Kidney (tissue), 14 donors: ENCODE measurements around the gene PIANP. TPM values are rescaled to one million over a fixed set of nuclear protein-coding genes. Genes with fewer than 3 reads are reported as not detected.
A peak's percentile ranks its signal among the peaks of the same experiment; 100 is the strongest.

Source experiments
- DNase-seq, 5 donors: peaks; one replicate each; pipeline ENCODE4 v3.0.0-alpha.2; 2013 to 2020
- FAIRE-seq: peaks from 2 replicates; lab custom pipeline; 2012; peaks lifted over from hg19 to GRCh38; lab: Jason Lieb, UNC
- H3K27ac ChIP-seq, 2 donors: one replicate each; pipeline ENCODE4 v1.7.0; 2013; ENCODE audit warnings: low read depth in 2 of 2, low read length in 2 of 2, inconsistent platforms in 1 of 2
- H3K27me3 ChIP-seq: one replicate; pipeline ENCODE4 v1.7.1; 2013; ENCODE audit warnings: low read length, inconsistent platforms; ENCODE audit not compliant: control insufficient read depth, insufficient read depth
- H3K36me3 ChIP-seq, 3 donors: one replicate each; pipeline versions ENCODE4 v1.7.0 to v1.7.1; 2013; ENCODE audit warnings: low read length in 3 of 3, control low read depth in 1 of 3, inconsistent platforms in 1 of 3; ENCODE audit not compliant: insufficient read depth in 3 of 3, control insufficient read depth in 2 of 3
- H3K4me1 ChIP-seq, 3 donors: one replicate each; pipeline versions ENCODE4 v1.7.0 to v1.7.1; 2013; ENCODE audit warnings: low read length in 3 of 3, inconsistent platforms in 1 of 3, low read depth in 1 of 3; ENCODE audit not compliant: control insufficient read depth in 2 of 3, insufficient read depth in 2 of 3
- H3K4me3 ChIP-seq, 3 donors: one replicate each; pipeline versions ENCODE4 v1.7.0 to v1.8.1; 2013; ENCODE audit warnings: low read length in 3 of 3, control low read depth in 1 of 3, inconsistent platforms in 1 of 3
- H3K9ac ChIP-seq, 3 donors: one replicate each; pipeline versions ENCODE4 v1.7.0 to v1.7.1; 2013; ENCODE audit warnings: low read length in 3 of 3, control low read depth in 1 of 3, inconsistent platforms in 1 of 3
- H3K9me3 ChIP-seq, 3 donors: one replicate each; pipeline versions ENCODE4 v1.7.0 to v1.7.1; 2013; ENCODE audit warnings: low read length in 3 of 3, control low read depth in 1 of 3, inconsistent platforms in 1 of 3; ENCODE audit not compliant: control insufficient read depth in 2 of 3, insufficient read depth in 1 of 3
- CTCF ChIP-seq: IDR thresholded peaks from 3 replicates; pipeline ENCODE4 v1.5.1; 2012; ENCODE audit warnings: mild to moderate bottlenecking, moderate library complexity, borderline replicate concordance; ENCODE audit not compliant: insufficient read depth; ENCODE audit errors: extremely low read depth
- intact Hi-C: fragments of 100-400 bp; cut with DNase I; formaldehyde crosslinking; loops from one replicate; pipeline ENCODE4 v1.11.1; 2022
- polyA plus RNA-seq: library from polyadenylated mRNA; stranded (reverse); fragments of 350-450 nt; fragmentation: Illumina TruSeq; extraction: RNeasy Lipid Tissue Mini Kit (QIAGEN cat#74804); gene quantifications from one replicate; pipeline ENCODE4 v1.2.3, GENCODE V29; 2014; ENCODE audit warnings: low read depth, low replicate concordance; ENCODE audit not compliant: insufficient read depth
- total RNA-seq: library from RNA; stranded (reverse); fragmentation: NEBNext Ultra II Directional; extraction: Animal tissue kit (Norgen Biotek cat#: 25700); gene quantifications from one replicate; pipeline ENCODE4 v1.2.1, GENCODE V29; 2021
- donor health status: control.
- donor health status: control.
- donor health status: control.
- donor health status: control.
- donor health status: control.
- donor health status: DM: yes; HTN: yes; CAD: no.
- donor health status: Normal renal cell carcinoma (clear cell type).

Gene PIANP
- total and polyA plus RNA-seq, 2 donors from 2014 or later, result 0.45 to 0.63 TPM

GRCh38 chr12:6691473-6691872 is 9.1 kb downstream of the PIANP start:
- Histone ChIP-seq H3K4me1 (peaks cover 0 to 15% (median 14%) of the 10 kb centered on the region in 3 donors), H3K4me3 (no peak overlapping the region), H3K36me3 (no peaks in the 10 kb centered on the region), H3K27ac (no peak overlapping the region), H3K27me3 (no peaks in the 10 kb centered on the region), H3K9me3 (no peaks in the 10 kb centered on the region), H3K9ac (no peak overlapping the region)
- FAIRE-seq (no peak), DNase-seq (no peak)
- intact Hi-C loops, result no loop called here
- no peak for TF ChIP-seq CTCF

GRCh38 chr12:6688999-6689882 is 11.4 kb downstream of the PIANP start, which contains the start of gene ZNF384:
ZNF384 (minus strand) TSS chr12:6689375; CDS start chr12:6679520, 9,855 bp downstream.
- peak; percentile 16 for TF ChIP-seq CTCF
- peak; percentile 98 for FAIRE-seq
- H3K4me1 ChIP-seq, result peaks cover 0 to 18% (median 14%) of the 10 kb centered on the region in 3 donors

GRCh38 chr12:6688543-6688998 is 12.0 kb downstream of the PIANP start:
- Histone ChIP-seq H3K4me3 (peak overlapping the region; percentile 89 to 93 (median 92)), H3K27ac (peak overlapping the region; percentile 97 to 98), H3K4me1 (peaks cover 0 to 18% (median 14%) of the 10 kb centered on the region in 3 donors), H3K9me3 (no peaks in the 10 kb centered on the region), H3K9ac (peak overlapping the region; percentile 75 to 89 (median 87)), H3K27me3 (no peaks in the 10 kb centered on the region), H3K36me3 (no peaks in the 10 kb centered on the region)
- intact Hi-C loops, result no loop called here
- no peak for TF ChIP-seq CTCF
- DNase-seq (peak in 2 of 5 donors; percentile 73 to 85), FAIRE-seq (no peak)

More at GRCh38 chr12:6688999-6689882, 11.4 kb downstream of the PIANP start, which contains the start of gene ZNF384:
- no peaks in the 10 kb centered on the region for H3K9me3 ChIP-seq
- peak; percentile 99 to 100 (median 99) for DNase-seq
- no peaks in the 10 kb centered on the region for H3K27me3 ChIP-seq
- intact Hi-C loops, result no loop called here
- peak within 1 kb of the TSS; percentile 97 to 98 for H3K27ac ChIP-seq
- no peaks in the 10 kb centered on the region for H3K36me3 ChIP-seq
- peak within 1 kb of the TSS; percentile 85 to 91 (median 89) for H3K9ac ChIP-seq
- peak within 1 kb of the TSS; percentile 89 to 98 (median 96) for H3K4me3 ChIP-seq
